ENCODE results near the gene TAF11L7.
"Not testable (repeated sequence)": the region's sequence is repeated elsewhere in the genome, so short reads cannot be mapped to it uniquely, and the experiment has no call there.

Gene TAF11L7

GRCh38 chr5:17597728-17598127 lies 12.2 kb upstream of the TAF11L7 start, which contains the start of gene TAF11L10:
TSS of gene TAF11L10 (minus strand) at chr5:17597828.
- not testable (repeated sequence) for H3K27ac ChIP-seq (ENCODE audit: low read depth, low read length); H3K9ac ChIP-seq (ENCODE audit: low read length); H3K4me3 ChIP-seq (ENCODE audit: low read depth, low read length); H3K9me3 ChIP-seq (ENCODE audit: control insufficient read depth, insufficient read depth, low read depth, low read length); H3K27me3 ChIP-seq (ENCODE audit: control insufficient read depth, insufficient read depth, low read length); H3K4me1 ChIP-seq (ENCODE audit: control insufficient read depth, insufficient read depth, low read length); H3K36me3 ChIP-seq (ENCODE audit: control insufficient read depth, insufficient read depth, low read length)

- H3K9me3 ChIP-seq (ENCODE audit: control insufficient read depth, insufficient read depth, low read depth, low read length); H3K4me3 ChIP-seq (ENCODE audit: low read depth, low read length); H3K27ac ChIP-seq (ENCODE audit: low read depth, low read length); H3K36me3 ChIP-seq (ENCODE audit: control insufficient read depth, insufficient read depth, low read length); H3K27me3 ChIP-seq (ENCODE audit: control insufficient read depth, insufficient read depth, low read length); H3K4me1 ChIP-seq (ENCODE audit: control insufficient read depth, insufficient read depth, low read length); H3K9ac ChIP-seq (ENCODE audit: low read length): not testable (repeated sequence)
Measured at GRCh38 chr5:17594255-17594654, 8.7 kb upstream of the TAF11L7 start, which contains the start of gene TAF11L9. TSS of gene TAF11L9 (minus strand) at chr5:17594394.

GRCh38 chr5:17590860-17591259 lies 5.3 kb upstream of the TAF11L7 start, which contains the start of gene TAF11L8:
TSS of gene TAF11L8 (minus strand) at chr5:17590960.
- H3K4me1 ChIP-seq (ENCODE audit: control insufficient read depth, insufficient read depth, low read length); H3K27ac ChIP-seq (ENCODE audit: low read depth, low read length); H3K9me3 ChIP-seq (ENCODE audit: control insufficient read depth, insufficient read depth, low read depth, low read length); H3K9ac ChIP-seq (ENCODE audit: low read length); H3K27me3 ChIP-seq (ENCODE audit: control insufficient read depth, insufficient read depth, low read length); H3K4me3 ChIP-seq (ENCODE audit: low read depth, low read length); H3K36me3 ChIP-seq (ENCODE audit: control insufficient read depth, insufficient read depth, low read length): not testable (repeated sequence)
